ENCODE data around the gene TAX1BP1. TPM values are rescaled to one million over a fixed set of nuclear protein-coding genes. Genes with fewer than 3 reads are reported as not detected.
A peak's percentile ranks its signal among the peaks of the same experiment; 100 is the strongest.

TAX1BP1 gene
- total and polyA plus RNA-seq, 4 donors = 35.7 to 57.1 (median 52.9) TPM

DNA sequence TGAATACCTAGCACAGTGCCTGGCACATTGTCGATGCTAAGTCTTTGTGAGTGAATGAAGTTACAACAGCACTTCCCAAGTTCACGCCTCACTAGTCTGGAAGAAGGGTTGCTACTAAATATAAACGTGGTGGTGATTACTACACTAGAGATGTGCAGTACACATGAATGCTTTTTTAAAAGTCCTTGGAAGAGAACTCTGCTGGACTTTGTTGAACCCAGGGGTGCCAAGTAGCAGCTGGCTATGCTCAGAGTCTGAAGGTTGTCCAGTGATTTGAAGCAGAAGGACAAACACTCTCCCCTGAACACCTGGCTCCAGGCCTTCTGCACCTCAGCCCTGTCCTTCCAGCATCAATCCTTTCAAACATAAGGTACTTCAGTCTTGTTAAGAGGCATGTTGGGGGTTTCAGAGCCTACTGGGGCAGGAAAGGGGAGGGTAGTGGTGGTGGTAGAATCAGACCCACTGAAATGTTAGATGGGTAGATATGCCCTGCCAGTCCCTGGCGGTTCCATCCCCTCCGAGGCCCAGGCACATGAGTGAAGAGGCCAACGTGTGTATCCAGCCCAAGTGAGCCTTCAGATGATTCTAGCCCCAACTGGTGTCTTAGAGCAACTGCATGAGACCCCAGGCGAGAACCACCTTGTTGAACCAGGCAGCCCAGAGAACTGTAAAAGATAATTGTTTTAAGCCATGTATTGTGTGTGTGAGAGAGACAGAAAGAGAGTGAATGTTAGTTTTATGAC, 94.4 kb downstream of the TAX1BP1 start (continued):
- TF ChIP-seq, protein P1, sequence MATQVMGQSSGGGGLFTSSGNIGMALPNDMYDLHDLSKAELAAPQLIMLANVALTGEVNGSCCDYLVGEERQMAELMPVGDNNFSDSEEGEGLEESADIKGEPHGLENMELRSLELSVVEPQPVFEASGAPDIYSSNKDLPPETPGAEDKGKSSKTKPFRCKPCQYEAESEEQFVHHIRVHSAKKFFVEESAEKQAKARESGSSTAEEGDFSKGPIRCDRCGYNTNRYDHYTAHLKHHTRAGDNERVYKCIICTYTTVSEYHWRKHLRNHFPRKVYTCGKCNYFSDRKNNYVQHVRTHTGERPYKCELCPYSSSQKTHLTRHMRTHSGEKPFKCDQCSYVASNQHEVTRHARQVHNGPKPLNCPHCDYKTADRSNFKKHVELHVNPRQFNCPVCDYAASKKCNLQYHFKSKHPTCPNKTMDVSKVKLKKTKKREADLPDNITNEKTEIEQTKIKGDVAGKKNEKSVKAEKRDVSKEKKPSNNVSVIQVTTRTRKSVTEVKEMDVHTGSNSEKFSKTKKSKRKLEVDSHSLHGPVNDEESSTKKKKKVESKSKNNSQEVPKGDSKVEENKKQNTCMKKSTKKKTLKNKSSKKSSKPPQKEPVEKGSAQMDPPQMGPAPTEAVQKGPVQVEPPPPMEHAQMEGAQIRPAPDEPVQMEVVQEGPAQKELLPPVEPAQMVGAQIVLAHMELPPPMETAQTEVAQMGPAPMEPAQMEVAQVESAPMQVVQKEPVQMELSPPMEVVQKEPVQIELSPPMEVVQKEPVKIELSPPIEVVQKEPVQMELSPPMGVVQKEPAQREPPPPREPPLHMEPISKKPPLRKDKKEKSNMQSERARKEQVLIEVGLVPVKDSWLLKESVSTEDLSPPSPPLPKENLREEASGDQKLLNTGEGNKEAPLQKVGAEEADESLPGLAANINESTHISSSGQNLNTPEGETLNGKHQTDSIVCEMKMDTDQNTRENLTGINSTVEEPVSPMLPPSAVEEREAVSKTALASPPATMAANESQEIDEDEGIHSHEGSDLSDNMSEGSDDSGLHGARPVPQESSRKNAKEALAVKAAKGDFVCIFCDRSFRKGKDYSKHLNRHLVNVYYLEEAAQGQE (IDR thresholded peaks at IDR 0.05) = no peak
- TF ChIP-seq FOXA1 (IDR thresholded peaks at IDR 0.05) (no peak), RAD21 (IDR thresholded peaks at IDR 0.05) (no peak), TAF1 (conservative IDR thresholded peaks at IDR 0.05) (no peak), RXRA (IDR thresholded peaks at IDR 0.05) (no peak)
- TF ChIP-seq, protein P2, sequence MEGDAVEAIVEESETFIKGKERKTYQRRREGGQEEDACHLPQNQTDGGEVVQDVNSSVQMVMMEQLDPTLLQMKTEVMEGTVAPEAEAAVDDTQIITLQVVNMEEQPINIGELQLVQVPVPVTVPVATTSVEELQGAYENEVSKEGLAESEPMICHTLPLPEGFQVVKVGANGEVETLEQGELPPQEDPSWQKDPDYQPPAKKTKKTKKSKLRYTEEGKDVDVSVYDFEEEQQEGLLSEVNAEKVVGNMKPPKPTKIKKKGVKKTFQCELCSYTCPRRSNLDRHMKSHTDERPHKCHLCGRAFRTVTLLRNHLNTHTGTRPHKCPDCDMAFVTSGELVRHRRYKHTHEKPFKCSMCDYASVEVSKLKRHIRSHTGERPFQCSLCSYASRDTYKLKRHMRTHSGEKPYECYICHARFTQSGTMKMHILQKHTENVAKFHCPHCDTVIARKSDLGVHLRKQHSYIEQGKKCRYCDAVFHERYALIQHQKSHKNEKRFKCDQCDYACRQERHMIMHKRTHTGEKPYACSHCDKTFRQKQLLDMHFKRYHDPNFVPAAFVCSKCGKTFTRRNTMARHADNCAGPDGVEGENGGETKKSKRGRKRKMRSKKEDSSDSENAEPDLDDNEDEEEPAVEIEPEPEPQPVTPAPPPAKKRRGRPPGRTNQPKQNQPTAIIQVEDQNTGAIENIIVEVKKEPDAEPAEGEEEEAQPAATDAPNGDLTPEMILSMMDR (IDR thresholded peaks at IDR 0.05; ENCODE audit: low read depth, low read length, missing input control) = no peak

DNA sequence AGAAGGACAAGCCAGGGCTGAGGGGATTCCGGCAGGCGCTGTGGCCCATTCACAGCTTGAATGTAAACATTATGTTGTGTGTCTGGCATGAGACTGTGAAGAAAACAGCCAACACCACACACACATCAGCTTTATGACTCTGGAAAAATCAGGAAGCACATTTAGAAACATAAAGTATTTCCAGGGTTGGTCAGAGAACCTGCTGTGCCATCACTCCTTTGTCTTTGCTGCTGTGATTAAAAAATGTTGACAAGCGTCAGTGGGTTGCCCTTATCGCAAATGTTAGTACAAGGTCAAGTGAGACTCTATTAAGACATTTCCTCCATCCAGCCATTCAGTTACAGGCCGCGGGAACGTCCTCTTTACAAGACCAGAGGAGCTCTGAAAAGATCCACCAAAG, 95.4 kb downstream of the TAX1BP1 start:
- TF ChIP-seq NR2F2 (IDR thresholded peaks at IDR 0.05) (peak; percentile 17), TAF1 (conservative IDR thresholded peaks at IDR 0.05) (no peak)
- WGBS = 79% methylated on average over 7 of the region's 7 CpGs
- Histone ChIP-seq H3K27me3 (ENCODE audit: control insufficient read depth in 4 of 4, insufficient read depth in 4 of 4, low read length in 3 of 4) (no peaks in the 10 kb centered on the region), H3K9ac (ENCODE audit: low read depth in 1 of 2, low read length in 2 of 2) (no peak overlapping the region), H3K27ac (ENCODE audit: low read depth in 1 of 2, low read length in 2 of 2) (no peak overlapping the region), H3K36me3 (ENCODE audit: control insufficient read depth in 4 of 4, insufficient read depth in 3 of 4, low read depth in 1 of 4, low read length in 3 of 4) (peaks cover 2 to 12% (median 7%) of the 10 kb centered on the region in 4 donors), H3K4me1 (ENCODE audit: control insufficient read depth in 4 of 4, insufficient read depth in 4 of 4, low read length in 3 of 4) (peaks cover 0 to 1% (median 0%) of the 10 kb centered on the region in 4 donors), H3K4me3 (ENCODE audit: low read depth in 1 of 3, low read length in 3 of 3) (no peak overlapping the region), H3K9me3 (ENCODE audit: control insufficient read depth in 4 of 4, low read length in 3 of 4) (no peaks in the 10 kb centered on the region)
- DNase-seq (ENCODE audit: low spot score) = no peak

DNA sequence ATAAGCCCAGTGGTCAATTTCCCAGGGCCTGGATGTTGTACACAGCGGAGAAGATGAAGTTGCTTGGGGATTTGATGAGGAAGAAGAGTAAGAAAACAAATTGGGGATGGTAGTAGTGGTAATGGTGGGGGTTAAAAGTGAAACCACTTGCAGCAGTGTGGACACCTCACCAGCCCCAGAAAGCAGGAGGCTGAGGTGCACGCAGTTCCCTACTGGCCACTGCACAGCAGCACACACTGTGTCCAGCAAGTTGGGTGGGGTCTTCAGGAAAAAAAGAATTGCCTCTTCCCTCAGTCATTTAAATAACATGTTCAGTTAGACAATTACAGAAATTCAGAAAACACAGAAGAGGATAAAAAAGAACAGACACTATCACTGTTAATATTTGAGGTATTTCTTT, 96.6 kb downstream of the TAX1BP1 start:
- peaks cover 2 to 8% (median 7%) of the 10 kb centered on the region in 4 donors for H3K36me3 ChIP-seq (ENCODE audit: control insufficient read depth in 4 of 4, insufficient read depth in 3 of 4, low read depth in 1 of 4, low read length in 3 of 4)
- TF ChIP-seq RAD21 (IDR thresholded peaks at IDR 0.05) (no peak), TAF1 (conservative IDR thresholded peaks at IDR 0.05) (no peak), HNF4G (IDR thresholded peaks at IDR 0.05) (no peak), SP1 (IDR thresholded peaks at IDR 0.05) (no peak), EGR1 (IDR thresholded peaks at IDR 0.05; ENCODE audit: low read depth in 2 of 2) (no peak), GABPA (IDR thresholded peaks at IDR 0.05 in 1 of 2, conservative IDR thresholded peaks at IDR 0.05 in 1 of 2) (no peak), RXRA (IDR thresholded peaks at IDR 0.05) (no peak), NR2F2 (IDR thresholded peaks at IDR 0.05) (no peak), HNF4A (conservative IDR thresholded peaks at IDR 0.05) (no peak), FOXA2 (IDR thresholded peaks at IDR 0.05) (no peak), FOXA1 (IDR thresholded peaks at IDR 0.05) (no peak)
- TF ChIP-seq, protein P3, sequence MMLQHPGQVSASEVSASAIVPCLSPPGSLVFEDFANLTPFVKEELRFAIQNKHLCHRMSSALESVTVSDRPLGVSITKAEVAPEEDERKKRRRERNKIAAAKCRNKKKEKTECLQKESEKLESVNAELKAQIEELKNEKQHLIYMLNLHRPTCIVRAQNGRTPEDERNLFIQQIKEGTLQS (IDR thresholded peaks at IDR 0.05) = no peak
- TF ChIP-seq, protein P1 (IDR thresholded peaks at IDR 0.05) = no peak
- TF ChIP-seq, protein P2 (IDR thresholded peaks at IDR 0.05; ENCODE audit: low read depth, low read length, missing input control) = no peak

More for the DNA sequence above, 96.6 kb downstream of the TAX1BP1 start:
- no peak overlapping the region for H3K9ac ChIP-seq (ENCODE audit: low read depth in 1 of 2, low read length in 2 of 2)
- WGBS = 96% methylated on average over 2 of the region's 2 CpGs
- H3K9me3 ChIP-seq (ENCODE audit: control insufficient read depth in 4 of 4, low read length in 3 of 4) = no peaks in the 10 kb centered on the region
- no peak for DNase-seq (ENCODE audit: low spot score)
- H3K27ac ChIP-seq (ENCODE audit: low read depth in 1 of 2, low read length in 2 of 2) = no peak overlapping the region
- H3K27me3 ChIP-seq (ENCODE audit: control insufficient read depth in 4 of 4, insufficient read depth in 4 of 4, low read length in 3 of 4) = no peaks in the 10 kb centered on the region
- no peak overlapping the region for H3K4me3 ChIP-seq (ENCODE audit: low read depth in 1 of 3, low read length in 3 of 3)
- peaks cover 0 to 1% (median 0%) of the 10 kb centered on the region in 4 donors for H3K4me1 ChIP-seq (ENCODE audit: control insufficient read depth in 4 of 4, insufficient read depth in 4 of 4, low read length in 3 of 4)

Data from liver (tissue), 9 donors.